ENCODE results near the gene RBM23.

GRCh38 chr14:22852940-22853767, 65.8 kb downstream of the RBM23 start:
- peak; percentile 95 for TF ChIP-seq CTCF (conservative IDR thresholded peaks at IDR 0.05)
- no peak for TF ChIP-seq ZFX (IDR thresholded peaks at IDR 0.05)

All from C4-2B (cell line).